Activated CD4-positive, CD25-positive, alpha-beta regulatory T cell treated with anti-CD3 and anti-CD28 coated beads, Interleukin-2, amount 50 U/mL, for 72 hours (primary cell): ENCODE results near the gene FAAP20.
"Not testable (repeated sequence)": the region's sequence is repeated elsewhere in the genome, so short reads cannot be mapped to it uniquely, and the experiment has no call there.

Experiments
- DNase-seq: peaks from one replicate; pipeline ENCODE4 v3.0.0; 2021

Gene FAAP20

GRCh38 chr1:2154022-2154421 is 40.5 kb downstream of the FAAP20 start:
- no peak for DNase-seq

- DNase-seq: no peak
Observed at GRCh38 chr1:2152954-2153353, 41.6 kb downstream of the FAAP20 start.

DNA sequence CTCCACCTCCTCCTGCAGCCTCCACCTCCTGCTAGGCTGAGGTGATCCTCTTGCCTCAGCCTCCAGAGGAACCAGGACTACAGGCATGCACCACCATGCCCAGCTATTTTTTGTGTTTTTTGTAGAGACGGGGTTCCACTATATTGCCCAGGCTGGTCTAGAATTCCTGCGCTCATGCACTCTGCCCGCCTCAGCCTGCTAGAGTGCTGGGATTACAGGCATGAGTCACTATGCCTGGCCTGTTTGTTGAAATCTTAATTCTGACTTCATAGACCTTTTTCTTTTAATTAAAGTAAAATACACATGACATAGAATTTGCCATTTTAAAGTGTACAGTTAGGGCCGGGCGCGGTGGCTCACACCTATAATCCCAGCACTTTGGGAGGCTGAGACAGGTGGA is 42.7 kb downstream of the FAAP20 start:
- DNase-seq: no peak

- DNase-seq: no peak
Observed at GRCh38 chr1:2151252-2151651, 43.3 kb downstream of the FAAP20 start.

- no peak for DNase-seq
Observed at GRCh38 chr1:2150801-2151200, 43.8 kb downstream of the FAAP20 start.

GRCh38 chr1:2148691-2149090 is 45.9 kb downstream of the FAAP20 start:
- DNase-seq: no peak

GRCh38 chr1:2147869-2148268 is 46.7 kb downstream of the FAAP20 start:
- DNase-seq: not testable (repeated sequence)

DNA sequence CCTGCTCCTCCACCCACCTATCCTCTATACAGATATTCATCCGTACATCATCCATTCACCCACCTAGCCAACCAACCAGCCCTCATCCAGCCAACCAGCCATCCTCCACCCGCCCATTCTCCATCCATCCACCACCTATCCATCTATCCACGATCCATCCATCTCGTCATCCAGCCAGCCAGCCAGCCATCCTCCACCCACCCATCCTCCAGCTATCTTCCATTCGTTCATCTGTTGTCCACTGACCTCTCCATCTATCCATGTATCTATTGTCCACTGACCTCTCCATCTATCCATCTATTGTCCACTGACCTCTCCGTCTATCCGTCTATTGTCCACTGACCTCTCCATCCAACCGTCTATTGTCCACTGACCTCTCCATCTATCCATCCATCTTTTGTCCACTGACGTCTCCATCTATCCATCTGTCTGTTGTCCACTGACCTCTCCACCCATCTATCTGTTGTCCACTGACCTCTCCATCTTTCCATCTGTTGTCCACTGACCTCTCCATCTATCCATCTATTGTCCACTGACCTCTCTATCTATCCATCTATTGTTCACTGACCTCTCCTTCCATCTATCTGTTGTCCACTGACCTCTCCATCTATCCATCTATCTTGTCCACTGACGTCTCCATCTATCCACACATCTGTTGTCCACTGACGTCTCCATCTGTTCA is 47.6 kb downstream of the FAAP20 start:
- no peak for DNase-seq

DNA sequence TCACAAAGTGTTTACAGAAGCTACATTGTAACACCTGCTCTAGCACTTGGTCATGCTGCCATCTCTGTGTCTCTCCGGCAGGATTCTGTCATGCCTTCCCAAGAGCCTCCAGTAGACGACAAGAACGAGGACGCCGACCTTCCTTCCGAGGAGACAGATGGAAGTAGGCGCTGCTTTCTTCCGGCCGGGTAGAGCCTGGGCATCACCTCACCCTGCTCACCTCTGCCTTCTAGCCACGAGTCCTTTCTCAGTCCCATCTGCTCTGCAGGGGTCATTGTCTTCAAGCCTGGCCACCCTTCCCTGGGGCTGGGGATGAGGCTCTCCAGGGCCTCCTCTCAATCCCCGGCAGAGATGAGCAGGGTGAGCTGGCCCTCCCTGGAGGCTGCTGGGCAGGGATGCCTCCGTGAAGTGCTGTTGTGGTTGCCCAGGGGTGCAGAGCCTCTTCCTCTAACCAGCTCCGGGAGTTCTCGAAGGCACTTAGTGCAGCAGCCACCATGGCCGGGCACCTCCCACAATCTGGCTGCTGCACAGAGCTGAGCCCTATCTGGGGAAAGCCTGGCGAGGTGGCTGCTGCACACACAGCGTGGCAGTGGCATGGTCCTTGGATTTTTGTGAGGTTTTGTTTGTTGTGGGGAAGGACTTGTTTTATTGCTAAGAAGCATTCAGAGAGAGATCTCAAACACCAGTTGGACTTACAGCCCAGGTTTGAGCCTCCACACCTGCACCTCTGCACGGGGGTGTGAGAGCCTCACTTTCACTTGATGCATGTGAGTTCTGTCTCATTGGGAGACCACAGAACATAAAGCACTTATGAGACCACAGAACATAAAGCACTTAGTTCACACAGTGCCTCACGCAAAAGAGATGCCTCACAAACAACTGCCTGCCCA is 48.4 kb downstream of the FAAP20 start:
- DNase-seq: no peak

GRCh38 chr1:2144501-2145090 is 50.0 kb downstream of the FAAP20 start:
- DNase-seq: no peak

GRCh38 chr1:2143814-2144500 is 50.6 kb downstream of the FAAP20 start:
- DNase-seq: no peak

DNA sequence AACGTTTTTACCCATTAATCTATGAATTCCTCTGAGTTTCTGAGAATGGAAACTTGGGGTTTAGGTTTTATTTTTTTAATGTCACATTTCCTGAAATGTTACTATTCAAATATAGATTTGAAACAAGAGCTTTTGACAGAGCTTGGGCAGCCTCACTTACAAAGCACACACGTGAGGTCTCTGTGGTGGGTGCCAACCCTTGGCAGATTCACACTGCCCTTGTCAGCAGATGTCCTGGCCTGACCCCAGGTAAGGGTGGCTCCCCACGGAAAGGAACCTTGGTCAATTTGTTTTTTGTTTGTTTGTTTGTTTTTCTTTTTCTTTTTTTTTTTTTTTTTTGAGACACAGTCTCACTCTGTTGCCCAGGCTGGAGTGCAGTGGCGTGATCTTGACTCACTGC is 53.5 kb downstream of the FAAP20 start:
- no peak for DNase-seq
